ENCODE results near the gene RETN. TPM values are rescaled to one million over a fixed set of nuclear protein-coding genes. Genes with fewer than 3 reads are reported as not detected.

Gene RETN
- total RNA-seq, 1 donor from 2014 or later: 0.99 TPM

DNA sequence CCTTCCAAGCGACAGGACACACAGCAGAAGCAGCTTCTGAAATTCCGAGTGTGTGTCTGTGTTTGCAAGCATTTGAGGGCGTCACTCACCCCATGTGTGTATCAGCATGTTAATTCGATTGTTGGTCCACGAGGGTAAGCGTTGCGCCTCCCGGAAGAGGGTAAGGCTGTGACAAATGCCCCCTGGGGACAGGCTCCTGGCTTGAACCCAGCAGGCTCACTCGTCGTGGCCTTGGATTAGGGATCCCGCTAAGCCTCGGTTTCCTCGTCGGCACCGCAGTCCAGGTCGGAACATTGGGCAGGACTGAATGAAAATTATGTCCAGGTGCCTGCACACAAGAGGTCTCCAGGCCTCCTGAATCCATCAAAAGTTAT, 32.5 kb upstream of the RETN start:
- no peak overlapping the region for H3K27ac ChIP-seq (replicated peaks)
- H3K36me3 ChIP-seq: peaks cover 14% of the 10 kb centered on the region
- intact Hi-C loops (cut with micrococcal nuclease): no loop called here
- H3K4me3 ChIP-seq: peak overlapping the region; percentile 56
- H3K9me3 ChIP-seq (replicated peaks): no peaks in the 10 kb centered on the region
- H3K27me3 ChIP-seq (ENCODE audit: low read depth): peaks cover 36% of the 10 kb centered on the region
- H3K4me1 ChIP-seq: peaks cover 27% of the 10 kb centered on the region
- TF ChIP-seq, protein P1, sequence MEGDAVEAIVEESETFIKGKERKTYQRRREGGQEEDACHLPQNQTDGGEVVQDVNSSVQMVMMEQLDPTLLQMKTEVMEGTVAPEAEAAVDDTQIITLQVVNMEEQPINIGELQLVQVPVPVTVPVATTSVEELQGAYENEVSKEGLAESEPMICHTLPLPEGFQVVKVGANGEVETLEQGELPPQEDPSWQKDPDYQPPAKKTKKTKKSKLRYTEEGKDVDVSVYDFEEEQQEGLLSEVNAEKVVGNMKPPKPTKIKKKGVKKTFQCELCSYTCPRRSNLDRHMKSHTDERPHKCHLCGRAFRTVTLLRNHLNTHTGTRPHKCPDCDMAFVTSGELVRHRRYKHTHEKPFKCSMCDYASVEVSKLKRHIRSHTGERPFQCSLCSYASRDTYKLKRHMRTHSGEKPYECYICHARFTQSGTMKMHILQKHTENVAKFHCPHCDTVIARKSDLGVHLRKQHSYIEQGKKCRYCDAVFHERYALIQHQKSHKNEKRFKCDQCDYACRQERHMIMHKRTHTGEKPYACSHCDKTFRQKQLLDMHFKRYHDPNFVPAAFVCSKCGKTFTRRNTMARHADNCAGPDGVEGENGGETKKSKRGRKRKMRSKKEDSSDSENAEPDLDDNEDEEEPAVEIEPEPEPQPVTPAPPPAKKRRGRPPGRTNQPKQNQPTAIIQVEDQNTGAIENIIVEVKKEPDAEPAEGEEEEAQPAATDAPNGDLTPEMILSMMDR (IDR thresholded peaks at IDR 0.05; ENCODE audit: borderline replicate concordance): no peak
- DNase-seq: no peak

DNA sequence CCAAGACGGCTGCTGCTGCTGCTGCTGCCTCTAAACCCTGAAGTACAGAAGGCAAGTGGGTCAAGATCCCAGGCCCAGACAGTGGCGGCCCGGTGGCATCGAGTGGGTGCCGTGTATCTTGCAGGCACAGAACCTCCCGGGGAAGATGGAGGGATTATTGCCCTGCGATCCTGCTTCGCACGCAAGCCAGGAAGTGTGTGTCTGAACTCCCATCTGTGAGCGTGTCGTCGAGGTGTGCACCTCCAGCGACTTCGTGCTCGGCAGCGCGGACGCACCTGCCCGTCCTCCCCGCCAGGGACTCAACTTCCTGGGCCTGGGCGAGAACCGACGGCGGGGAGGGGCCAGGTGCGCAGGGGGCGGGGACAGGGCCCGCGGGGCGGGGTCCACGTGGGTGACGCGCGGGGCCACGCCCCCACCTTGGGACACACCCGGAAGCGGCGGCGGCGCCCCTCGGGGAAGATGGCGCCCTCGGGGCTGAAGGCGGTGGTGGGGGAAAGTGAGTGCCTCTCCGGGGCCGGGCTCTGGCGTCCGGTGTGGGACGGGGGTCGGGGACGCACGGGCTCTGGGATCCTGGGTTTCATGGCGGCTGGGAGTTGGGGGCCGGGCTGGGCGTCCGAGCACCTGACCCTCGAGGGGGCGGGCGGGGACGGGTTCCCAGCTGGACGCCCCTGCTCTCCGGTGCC, 32.0 kb upstream of the RETN start, which contains the start of gene STXBP2:
Gene STXBP2, plus strand, starts transcription at position 420 of the 683 bp plus-strand sequence. Its CDS starts 40 bp downstream, at position 460.
- Histone ChIP-seq H3K4me3 (peak within 1 kb of the TSS; percentile 56), H3K27me3 (ENCODE audit: low read depth) (peaks cover 36% of the 10 kb centered on the region), H3K36me3 (peaks cover 11% of the 10 kb centered on the region), H3K27ac (replicated peaks) (peak within 1 kb of the TSS; percentile 52), H3K4me1 (peaks cover 27% of the 10 kb centered on the region), H3K9me3 (replicated peaks) (no peaks in the 10 kb centered on the region)
- TF ChIP-seq, protein P1 (IDR thresholded peaks at IDR 0.05; ENCODE audit: borderline replicate concordance): no peak
- peak; percentile 58 for DNase-seq
- intact Hi-C loops (cut with micrococcal nuclease): no loop called here

DNA sequence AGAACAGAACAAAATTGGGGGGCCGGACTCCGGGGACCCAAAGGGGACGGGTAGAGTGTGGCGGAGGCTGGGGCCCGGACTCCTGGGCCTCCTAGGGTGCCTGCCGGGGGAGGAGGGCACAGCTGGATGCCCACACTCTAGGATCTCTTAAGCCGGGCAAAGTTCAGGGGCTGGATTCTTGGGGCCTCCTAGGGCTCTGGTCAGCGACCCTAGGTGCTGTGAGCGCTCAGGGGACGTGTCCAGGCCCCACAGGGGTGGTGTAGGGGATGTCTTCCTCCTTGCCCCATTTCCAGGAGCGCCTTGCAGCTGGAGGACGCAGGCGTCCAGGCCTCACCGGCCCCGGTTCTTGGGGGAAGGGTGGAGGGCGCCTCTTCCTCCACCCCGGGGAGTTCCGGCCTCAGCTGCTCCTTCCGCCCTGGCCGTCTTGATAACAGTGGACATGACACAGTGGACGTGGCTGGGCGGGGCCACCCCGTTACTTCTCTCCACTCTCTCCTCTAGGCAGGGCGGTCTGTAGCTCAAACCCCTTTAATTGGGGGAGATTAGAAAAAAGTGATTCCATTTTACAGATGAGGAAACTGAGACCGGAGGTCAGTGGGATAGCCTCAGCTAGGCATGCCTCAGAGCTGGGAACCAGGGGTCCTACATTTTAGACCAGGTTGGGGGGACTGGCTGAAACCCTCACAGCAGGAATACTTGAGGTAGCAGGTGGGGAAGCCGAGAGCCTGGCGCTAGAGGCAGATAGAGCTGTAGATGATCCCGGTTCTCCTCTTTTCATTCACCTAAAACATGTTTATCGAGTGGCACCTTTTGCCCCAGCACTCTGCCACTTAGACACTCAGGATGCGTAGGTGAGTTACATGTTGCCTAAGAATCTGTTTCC, 31.2 kb upstream of the RETN start:
- Histone ChIP-seq H3K27me3 (ENCODE audit: low read depth) (peaks cover 36% of the 10 kb centered on the region), H3K9me3 (replicated peaks) (no peaks in the 10 kb centered on the region), H3K4me3 (peak overlapping the region; percentile 56), H3K36me3 (peaks cover 3% of the 10 kb centered on the region), H3K4me1 (peaks cover 27% of the 10 kb centered on the region), H3K27ac (replicated peaks) (peak overlapping the region; percentile 52)
- TF ChIP-seq, protein P1 (IDR thresholded peaks at IDR 0.05; ENCODE audit: borderline replicate concordance): no peak
- peak; percentile 51 for DNase-seq
- intact Hi-C loops (cut with micrococcal nuclease): no loop called here

DNA sequence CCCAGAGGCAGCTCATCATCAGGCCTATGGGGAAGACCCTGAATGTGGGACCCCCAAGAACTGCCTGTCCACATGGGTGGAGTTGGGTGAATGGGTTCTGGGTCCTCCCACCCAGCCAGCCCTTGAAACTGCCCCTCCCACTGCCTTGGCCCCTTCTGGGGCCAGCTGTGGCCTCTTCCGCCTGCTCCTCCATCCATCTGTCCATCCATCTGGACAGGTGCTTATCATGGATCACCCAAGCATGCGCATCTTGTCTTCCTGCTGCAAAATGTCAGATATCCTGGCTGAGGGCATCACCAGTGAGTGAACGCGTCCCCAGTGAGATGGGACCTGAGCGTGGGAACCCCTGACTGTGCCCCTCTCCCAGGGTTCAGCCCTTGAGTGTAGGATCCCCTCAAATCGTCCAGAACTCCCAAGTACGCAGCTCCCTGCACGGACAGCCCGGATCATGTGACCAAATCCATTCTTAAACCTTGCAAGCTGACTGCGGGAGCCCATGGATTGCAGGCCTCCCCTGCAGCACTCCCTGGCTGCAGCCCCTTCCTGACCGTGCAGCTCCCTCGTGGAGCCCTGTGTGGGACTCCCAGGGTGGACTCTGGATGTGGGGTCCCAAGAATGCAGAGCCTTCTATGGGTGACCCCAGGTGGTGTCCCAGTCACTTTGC, 29.9 kb upstream of the RETN start:
- intact Hi-C loops (cut with micrococcal nuclease): no loop called here
- no peak for DNase-seq
- peaks cover 27% of the 10 kb centered on the region for H3K4me1 ChIP-seq
- peaks cover 40% of the 10 kb centered on the region for H3K27me3 ChIP-seq (ENCODE audit: low read depth)
- H3K4me3 ChIP-seq: no peak overlapping the region
- no peaks in the 10 kb centered on the region for H3K9me3 ChIP-seq (replicated peaks)
- no peak overlapping the region for H3K27ac ChIP-seq (replicated peaks)
- no peaks in the 10 kb centered on the region for H3K36me3 ChIP-seq
- TF ChIP-seq, protein P1 (IDR thresholded peaks at IDR 0.05; ENCODE audit: borderline replicate concordance): no peak

DNA sequence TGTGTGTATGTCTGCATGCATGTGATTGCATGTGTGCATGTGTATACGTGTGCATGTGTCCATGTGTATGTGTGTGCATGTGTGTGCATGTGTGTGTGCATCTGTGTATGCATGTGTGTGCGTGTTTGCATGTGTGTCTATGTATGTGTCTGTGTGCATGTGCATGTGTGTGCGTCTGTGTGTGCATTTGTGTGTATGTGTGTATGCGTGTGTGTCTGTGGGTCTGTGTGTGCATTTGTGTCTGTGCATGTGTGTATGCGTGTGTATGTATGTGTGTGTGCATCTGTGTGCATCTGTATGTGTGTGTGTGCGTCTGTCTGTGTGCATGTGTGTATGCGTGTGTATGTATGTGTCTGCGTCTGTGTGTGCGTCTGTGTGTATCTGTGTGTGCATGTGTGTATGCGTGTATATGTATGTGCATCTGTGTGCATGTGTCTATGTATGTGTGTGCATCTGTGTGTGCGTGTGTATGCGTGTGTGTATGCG, 28.9 kb upstream of the RETN start:
- Histone ChIP-seq H3K9me3 (replicated peaks) (no peaks in the 10 kb centered on the region), H3K27me3 (ENCODE audit: low read depth) (peaks cover 45% of the 10 kb centered on the region), H3K4me1 (peaks cover 22% of the 10 kb centered on the region), H3K4me3 (no peak overlapping the region), H3K36me3 (no peaks in the 10 kb centered on the region), H3K27ac (replicated peaks) (no peak overlapping the region)
- TF ChIP-seq, protein P1 (IDR thresholded peaks at IDR 0.05; ENCODE audit: borderline replicate concordance): no peak
- intact Hi-C loops (cut with micrococcal nuclease): no loop called here
- DNase-seq: no peak

Measured in left ventricle myocardium inferior (tissue), 1 donor.